Raji (cell line): ENCODE data around the gene TPD52L1.

Experiments used
- POLR2A ChIP-seq: IDR thresholded peaks from 2 replicates; pipeline ENCODE4 v1.6.1; 2011; ENCODE audit warnings: low read depth, low read length, control low read depth; ENCODE audit not compliant: insufficient read depth

Gene TPD52L1

GRCh38 chr6:125307964-125308615 is 154.5 kb downstream of the TPD52L1 start:
- no peak for TF ChIP-seq POLR2A

GRCh38 chr6:125310994-125311649 is 157.5 kb downstream of the TPD52L1 start:
- no peak for TF ChIP-seq POLR2A

GRCh38 chr6:125312478-125312877 is 158.9 kb downstream of the TPD52L1 start:
- no peak for TF ChIP-seq POLR2A

- TF ChIP-seq POLR2A = no peak
Observed at GRCh38 chr6:125312950-125313349, 159.4 kb downstream of the TPD52L1 start.
